C4-2B (cell line): Measurements from ENCODE around the gene NANP.

Experiments used
- H3K27ac ChIP-seq: fragments of 450-650 bp; 2 replicates; pipeline ENCODE4 v1.5.1; 2017
- CTCF ChIP-seq: fragments of 450-650 bp; conservative IDR thresholded peaks from 2 replicates; pipeline ENCODE4 v1.5.1; 2017; ENCODE audit warnings: mild to moderate bottlenecking
- ZFX ChIP-seq: fragments of 450-650 bp; IDR thresholded peaks from 2 replicates; pipeline ENCODE4 v1.6.1; 2017

NANP gene

GRCh38 chr20:25574411-25574810, 49.4 kb downstream of the NANP start:
- no peak overlapping the region for H3K27ac ChIP-seq

GRCh38 chr20:25573288-25574251, 50.2 kb downstream of the NANP start:
- TF ChIP-seq CTCF: no peak
- TF ChIP-seq ZFX: no peak
- H3K27ac ChIP-seq: no peak overlapping the region

More at GRCh38 chr20:25574411-25574810, 49.4 kb downstream of the NANP start:
- TF ChIP-seq ZFX (no peak), CTCF (no peak; the same call in 1 of the 2 replicates)

DNA sequence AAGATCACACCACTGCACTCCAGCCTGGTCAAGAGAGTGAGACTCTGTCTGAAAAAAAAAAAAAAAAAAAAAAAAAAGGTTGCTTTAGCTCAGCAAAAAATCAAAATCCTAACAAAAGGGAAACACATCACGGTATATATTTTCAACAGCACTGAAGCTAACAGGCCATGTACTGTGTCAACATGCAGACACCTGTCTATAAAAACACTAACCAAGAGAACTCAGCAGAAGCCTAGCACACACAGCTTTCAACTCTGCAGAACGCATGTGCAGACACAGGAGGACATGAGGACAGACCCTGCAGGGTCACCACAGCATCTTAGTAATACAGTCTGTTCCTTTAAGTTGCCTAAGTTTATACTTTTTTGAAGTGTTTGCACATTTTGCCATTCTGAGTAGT, 52.0 kb downstream of the NANP start:
- no peak overlapping the region for H3K27ac ChIP-seq
- TF ChIP-seq CTCF (no peak), ZFX (no peak)

DNA sequence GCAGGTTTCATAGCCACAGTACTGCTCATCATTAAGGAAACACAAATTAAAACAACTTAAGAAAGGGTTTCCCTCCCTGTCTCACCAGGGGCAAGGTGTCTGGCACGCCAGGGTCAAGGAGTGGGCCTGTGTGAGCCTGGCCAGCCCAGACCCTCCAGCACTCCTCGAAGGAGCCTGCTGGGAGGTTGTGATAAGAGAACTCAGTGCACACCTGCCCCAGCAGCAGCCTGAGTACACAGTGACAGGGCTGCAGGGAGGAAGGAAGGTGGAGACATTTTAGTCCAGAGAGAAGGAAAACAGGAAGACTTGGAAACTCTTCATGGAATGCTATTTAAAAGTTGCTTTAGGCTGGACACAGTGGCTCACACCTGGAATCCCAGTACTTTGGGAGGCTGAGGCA, 52.6 kb downstream of the NANP start:
- H3K27ac ChIP-seq: no peak overlapping the region

GRCh38 chr20:25570148-25570530, 53.7 kb downstream of the NANP start:
- H3K27ac ChIP-seq: no peak overlapping the region
- no peak for TF ChIP-seq CTCF
- no peak for TF ChIP-seq ZFX

More for the DNA sequence above, 52.6 kb downstream of the NANP start:
- TF ChIP-seq CTCF (no peak), ZFX (no peak)

GRCh38 chr20:25567286-25567685, 56.5 kb downstream of the NANP start:
- no peak overlapping the region for H3K27ac ChIP-seq
- no peak for TF ChIP-seq ZFX

GRCh38 chr20:25566821-25567220, 57.0 kb downstream of the NANP start:
- TF ChIP-seq CTCF: no peak
- TF ChIP-seq ZFX: no peak
- H3K27ac ChIP-seq: no peak overlapping the region
